Lower leg skin (tissue), 4 donors: ENCODE measurements around the gene SLC39A8. TPM values are rescaled to one million over a fixed set of nuclear protein-coding genes. Genes with fewer than 3 reads are reported as not detected.

Experiments used
- DNase-seq, 2 donors: peaks; one replicate each; pipeline ENCODE4 v3.0.0-alpha.2; 2019; ENCODE audit warnings: low spot score in 2 of 2
- H3K4me3 ChIP-seq: fragments of 200-600 bp; sonication (generic); 2 replicates; pipeline ENCODE4 v1.5.1; 2017; ENCODE audit warnings: mild to moderate bottlenecking, low read depth; ENCODE audit not compliant: poor library complexity, severe bottlenecking
- POLR2A ChIP-seq, 2 donors: fragments of 450-650 bp; IDR thresholded peaks; one replicate each; pipeline ENCODE4 v1.6.1; 2016 to 2017; ENCODE audit warnings: antibody characterized with exemption in 2 of 2, mild to moderate bottlenecking in 1 of 2, moderate library complexity in 1 of 2
- WGBS, 2 donors: methylation state at CpG; one replicate each; pipeline ENCODE4 v1.1.5; 2018; 5-methylcytosine and 5-hydroxymethylcytosine counted together
- intact Hi-C: fragments of 100-400 bp; cut with DNase I; formaldehyde crosslinking; loops from one replicate; pipeline ENCODE4 v1.15.0; 2023; ENCODE audit warnings: low total_unique reads
- total RNA-seq, 4 donors: library from RNA; depleted of rRNA; stranded (reverse); fragments of >200 nt; gene quantifications; one replicate each; pipeline ENCODE4 v1.1.0, GENCODE V29; 2016
- TF ChIP-seq, protein P1 (sequence below), 3 donors: fragments of 450-650 bp; IDR thresholded peaks; one replicate each; pipeline ENCODE4 v1.5.1; 2016; ENCODE audit warnings: antibody characterized with exemption in 3 of 3, mild to moderate bottlenecking in 3 of 3, moderate library complexity in 2 of 3

The SLC39A8 gene
- total RNA-seq, 4 donors from 2014 or later: 11.0 to 34.0 (median 21.8) TPM

DNA sequence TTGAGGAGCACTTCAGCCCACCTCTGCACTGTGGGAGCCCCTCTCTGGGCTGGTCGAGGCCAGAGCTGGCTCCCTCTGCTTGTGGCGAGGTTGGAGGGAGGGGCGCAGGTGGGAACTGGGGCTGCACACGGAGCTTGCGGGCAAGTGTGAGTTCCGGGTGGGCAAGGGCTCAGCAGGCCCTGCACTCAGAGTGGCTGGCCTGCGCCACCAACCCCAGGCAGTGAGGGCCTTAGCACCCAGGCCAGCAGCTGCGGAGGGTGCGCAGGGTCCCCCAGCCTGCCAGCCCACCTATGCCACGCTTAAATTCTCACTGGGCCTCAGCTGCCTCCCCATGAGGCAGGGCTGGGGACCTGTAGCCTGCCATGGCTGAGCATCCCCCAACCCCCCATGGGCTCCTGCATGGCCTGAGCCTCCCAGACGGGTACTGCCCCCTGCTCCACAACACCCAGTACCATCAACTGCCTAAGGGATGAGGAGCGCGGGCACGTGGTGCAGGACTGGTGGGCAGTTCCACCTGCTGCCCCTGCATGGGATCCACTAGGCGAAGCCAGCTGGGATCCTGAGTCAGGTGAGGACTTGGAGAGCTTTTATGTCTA is 110.9 kb downstream of the SLC39A8 start:
- intact Hi-C loops: loop anchor here (10.0 kb wide), 1 partner anchor 120 kb away; no protein-coding TSS in a partner anchor
- 96% methylated on average over 7 to 14 of the region's 15 CpGs for WGBS, 2 donors
- no peak for DNase-seq
- H3K4me3 ChIP-seq: no peak overlapping the region
- no peak for TF ChIP-seq POLR2A (IDR thresholded peaks at IDR 0.05)
- TF ChIP-seq, protein P1, sequence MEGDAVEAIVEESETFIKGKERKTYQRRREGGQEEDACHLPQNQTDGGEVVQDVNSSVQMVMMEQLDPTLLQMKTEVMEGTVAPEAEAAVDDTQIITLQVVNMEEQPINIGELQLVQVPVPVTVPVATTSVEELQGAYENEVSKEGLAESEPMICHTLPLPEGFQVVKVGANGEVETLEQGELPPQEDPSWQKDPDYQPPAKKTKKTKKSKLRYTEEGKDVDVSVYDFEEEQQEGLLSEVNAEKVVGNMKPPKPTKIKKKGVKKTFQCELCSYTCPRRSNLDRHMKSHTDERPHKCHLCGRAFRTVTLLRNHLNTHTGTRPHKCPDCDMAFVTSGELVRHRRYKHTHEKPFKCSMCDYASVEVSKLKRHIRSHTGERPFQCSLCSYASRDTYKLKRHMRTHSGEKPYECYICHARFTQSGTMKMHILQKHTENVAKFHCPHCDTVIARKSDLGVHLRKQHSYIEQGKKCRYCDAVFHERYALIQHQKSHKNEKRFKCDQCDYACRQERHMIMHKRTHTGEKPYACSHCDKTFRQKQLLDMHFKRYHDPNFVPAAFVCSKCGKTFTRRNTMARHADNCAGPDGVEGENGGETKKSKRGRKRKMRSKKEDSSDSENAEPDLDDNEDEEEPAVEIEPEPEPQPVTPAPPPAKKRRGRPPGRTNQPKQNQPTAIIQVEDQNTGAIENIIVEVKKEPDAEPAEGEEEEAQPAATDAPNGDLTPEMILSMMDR (IDR thresholded peaks at IDR 0.05): no peak

DNA sequence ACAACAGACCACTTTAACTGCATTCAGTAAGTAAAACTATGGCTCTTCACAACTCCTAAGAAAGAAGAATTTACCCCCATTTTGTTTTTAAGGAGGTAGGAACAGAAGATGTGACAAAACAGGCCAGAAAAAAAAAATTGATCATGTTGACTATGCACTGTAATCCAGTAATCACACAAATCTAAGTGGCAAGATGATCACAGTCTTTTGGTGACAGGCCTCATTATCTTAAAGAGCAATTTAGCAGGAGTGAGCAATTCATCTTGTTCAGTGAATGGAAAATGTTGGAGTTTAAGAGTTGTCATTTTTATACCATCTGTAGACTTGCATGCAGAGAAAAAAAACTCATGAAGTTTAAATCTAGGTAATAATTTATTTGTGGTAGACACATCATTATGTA is 115.1 kb downstream of the SLC39A8 start:
- intact Hi-C loops: loop anchor here (10.0 kb wide), 1 partner anchor 115 kb away; no protein-coding TSS in a partner anchor
- no peak for DNase-seq
- TF ChIP-seq, protein P1 (IDR thresholded peaks at IDR 0.05): no peak
- no peak overlapping the region for H3K4me3 ChIP-seq

DNA sequence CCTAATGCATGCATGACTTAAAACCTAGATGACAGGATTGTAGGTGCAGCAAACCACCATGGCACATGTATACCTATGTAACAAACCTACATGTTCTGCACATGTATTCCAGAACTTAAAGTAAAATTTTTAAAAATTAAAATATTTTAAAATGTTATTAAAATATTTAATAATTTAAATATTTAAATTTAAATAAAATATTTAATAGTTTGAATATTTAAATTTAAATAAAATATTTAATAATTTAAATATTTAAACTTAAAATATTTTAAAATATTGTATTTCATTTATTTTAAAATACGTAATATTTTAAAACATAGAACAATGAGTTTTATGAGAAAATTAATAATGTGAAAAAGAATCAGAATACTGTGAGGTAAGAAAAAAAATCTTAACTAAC is 117.9 kb downstream of the SLC39A8 start:
- 89 to 100% methylated on average over 1 of the region's 1 CpG for WGBS, 2 donors
- no peak overlapping the region for H3K4me3 ChIP-seq
- intact Hi-C loops: no loop called here
- no peak for TF ChIP-seq POLR2A (IDR thresholded peaks at IDR 0.05)
- TF ChIP-seq, protein P1 (IDR thresholded peaks at IDR 0.05): no peak
- no peak for DNase-seq

DNA sequence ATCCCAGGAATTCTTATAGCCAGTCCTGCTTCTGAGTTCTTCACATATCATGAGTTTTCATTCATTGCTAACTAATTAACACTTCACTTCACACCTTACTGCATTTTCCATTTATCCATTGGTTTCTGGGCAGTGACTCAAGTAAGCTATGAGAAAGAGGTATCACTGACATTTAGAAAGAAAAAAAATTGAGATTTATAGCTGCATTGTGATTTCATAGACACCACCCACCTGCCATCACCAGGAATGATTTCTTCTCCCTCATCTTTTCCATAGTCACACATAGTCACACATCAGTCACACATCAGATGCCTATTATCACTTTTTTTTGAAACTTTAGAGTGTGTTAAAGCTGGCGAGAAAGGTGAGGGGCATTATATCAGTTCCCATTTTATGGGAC is 121.8 kb downstream of the SLC39A8 start:
- intact Hi-C loops: no loop called here
- H3K4me3 ChIP-seq: no peak overlapping the region
- 98 to 100% methylated on average over 1 of the region's 1 CpG for WGBS, 2 donors
- DNase-seq: no peak
- TF ChIP-seq, protein P1 (IDR thresholded peaks at IDR 0.05): no peak

DNA sequence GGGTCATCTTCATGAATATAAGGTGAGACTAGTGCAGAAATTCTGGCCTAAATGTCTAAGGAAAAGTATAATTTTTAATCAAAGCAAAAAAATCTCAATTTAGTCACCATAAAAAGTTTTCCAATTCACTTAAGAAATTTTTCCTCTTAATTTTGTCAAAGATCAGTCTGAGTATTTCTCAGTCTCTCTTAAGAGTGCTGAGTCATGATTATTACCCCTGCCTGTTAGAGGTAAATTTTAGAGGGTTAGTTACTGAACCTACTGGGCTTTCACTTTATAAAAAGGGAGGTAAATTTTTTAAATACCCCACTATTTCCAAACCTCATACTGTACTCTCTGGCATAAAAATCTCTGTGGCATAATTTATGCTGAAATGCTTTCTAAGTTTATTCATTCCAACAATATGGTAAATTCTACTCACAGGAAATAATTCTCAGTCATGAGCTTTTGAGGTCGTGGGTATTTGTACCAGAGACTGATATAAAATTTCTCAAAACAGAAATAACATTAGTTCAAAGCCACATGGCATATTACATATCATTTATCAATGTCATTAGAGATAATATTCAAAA is 122.4 kb downstream of the SLC39A8 start:
- H3K4me3 ChIP-seq: no peak overlapping the region
- TF ChIP-seq, protein P1 (IDR thresholded peaks at IDR 0.05): no peak
- no peak for TF ChIP-seq POLR2A (IDR thresholded peaks at IDR 0.05)
- intact Hi-C loops: no loop called here
- no peak for DNase-seq
- WGBS, 2 donors: 44 to 45% methylated on average over 1 of the region's 1 CpG

DNA sequence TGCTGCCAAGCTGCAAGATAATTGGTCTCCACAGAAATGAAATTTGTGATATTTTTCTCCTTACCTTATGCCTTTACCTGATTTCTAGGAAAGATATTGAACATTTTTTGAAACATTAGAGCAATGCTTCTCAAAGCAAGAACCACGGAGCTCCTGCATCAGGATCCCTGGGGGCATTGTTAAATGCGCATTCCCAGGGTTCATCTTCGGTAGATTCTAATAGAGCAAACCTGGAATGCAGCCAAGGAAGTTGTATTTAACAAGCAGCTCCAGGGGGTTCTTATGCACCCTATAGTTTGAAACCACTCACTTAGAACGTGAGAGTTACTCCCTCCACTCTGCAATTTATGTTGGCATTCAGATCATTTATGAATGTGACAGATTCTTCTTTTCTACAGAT is 126.2 kb downstream of the SLC39A8 start:
- no peak overlapping the region for H3K4me3 ChIP-seq
- no peak for TF ChIP-seq POLR2A (IDR thresholded peaks at IDR 0.05)
- TF ChIP-seq, protein P1 (IDR thresholded peaks at IDR 0.05): no peak
- intact Hi-C loops: no loop called here
- 34 to 42% methylated on average over 4 of the region's 4 CpGs for WGBS, 2 donors
- no peak for DNase-seq
